ENCODE results near the gene CNTN5. TPM values are rescaled to one million over a fixed set of nuclear protein-coding genes. Genes with fewer than 3 reads are reported as not detected.

Gene CNTN5
- total RNA-seq, 4 donors from 2014 or later, result not detected

DNA sequence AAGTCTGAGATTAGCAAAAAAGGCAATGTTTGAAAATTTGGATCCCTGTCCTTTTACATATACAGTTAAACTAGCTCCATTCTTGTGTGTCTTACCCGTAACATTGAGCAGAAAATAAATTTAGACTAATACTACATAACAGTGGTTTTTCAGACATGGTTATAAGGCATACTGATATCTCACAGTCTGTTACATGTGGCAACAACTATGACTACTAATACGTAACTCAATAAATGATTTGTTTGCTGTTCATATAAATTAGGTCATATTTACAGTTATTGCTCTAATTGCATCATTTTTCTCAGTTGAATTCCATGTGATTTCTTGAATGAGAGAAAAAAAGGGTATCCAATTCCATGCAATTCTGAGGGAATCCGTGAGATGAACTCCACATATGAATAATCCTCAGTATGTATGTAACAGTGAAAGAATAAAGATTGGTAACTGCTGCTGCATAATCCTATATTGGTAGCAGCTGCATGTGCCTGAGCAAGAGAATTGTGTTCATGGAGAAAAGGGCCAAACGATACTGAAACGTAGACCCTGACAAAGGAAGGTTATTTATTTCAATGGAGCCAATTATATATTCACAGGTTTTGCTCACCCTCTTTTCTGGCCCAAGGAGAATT, 1275.4 kb downstream of the CNTN5 start:
- no peak for ATAC-seq (ENCODE audit: low FRiP score)
- TF ChIP-seq, protein P1, sequence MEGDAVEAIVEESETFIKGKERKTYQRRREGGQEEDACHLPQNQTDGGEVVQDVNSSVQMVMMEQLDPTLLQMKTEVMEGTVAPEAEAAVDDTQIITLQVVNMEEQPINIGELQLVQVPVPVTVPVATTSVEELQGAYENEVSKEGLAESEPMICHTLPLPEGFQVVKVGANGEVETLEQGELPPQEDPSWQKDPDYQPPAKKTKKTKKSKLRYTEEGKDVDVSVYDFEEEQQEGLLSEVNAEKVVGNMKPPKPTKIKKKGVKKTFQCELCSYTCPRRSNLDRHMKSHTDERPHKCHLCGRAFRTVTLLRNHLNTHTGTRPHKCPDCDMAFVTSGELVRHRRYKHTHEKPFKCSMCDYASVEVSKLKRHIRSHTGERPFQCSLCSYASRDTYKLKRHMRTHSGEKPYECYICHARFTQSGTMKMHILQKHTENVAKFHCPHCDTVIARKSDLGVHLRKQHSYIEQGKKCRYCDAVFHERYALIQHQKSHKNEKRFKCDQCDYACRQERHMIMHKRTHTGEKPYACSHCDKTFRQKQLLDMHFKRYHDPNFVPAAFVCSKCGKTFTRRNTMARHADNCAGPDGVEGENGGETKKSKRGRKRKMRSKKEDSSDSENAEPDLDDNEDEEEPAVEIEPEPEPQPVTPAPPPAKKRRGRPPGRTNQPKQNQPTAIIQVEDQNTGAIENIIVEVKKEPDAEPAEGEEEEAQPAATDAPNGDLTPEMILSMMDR (IDR thresholded peaks at IDR 0.05), result no peak
- no peak for DNase-seq (ENCODE audit: low spot score)

DNA sequence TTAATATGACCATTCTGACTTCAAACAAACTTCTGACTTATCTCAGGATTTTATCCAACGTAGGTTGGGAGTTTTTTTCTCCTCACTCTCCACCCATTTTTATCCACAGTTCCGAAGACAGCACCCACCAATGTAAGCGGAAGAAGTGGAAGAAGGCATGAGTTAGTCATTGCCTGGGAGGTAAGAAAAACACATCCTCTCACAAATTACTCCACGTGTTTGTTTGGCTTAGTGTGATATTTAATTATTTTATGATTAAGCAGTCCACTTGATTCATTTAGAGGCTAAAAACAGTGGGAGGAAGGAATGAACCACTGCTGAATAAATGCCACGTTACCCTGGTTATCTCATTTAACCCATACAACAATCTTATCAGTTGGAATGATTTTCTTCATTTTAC, 1276.8 kb downstream of the CNTN5 start:
- DNase-seq (ENCODE audit: low spot score) (no peak), ATAC-seq (ENCODE audit: low FRiP score) (no peak)
- TF ChIP-seq, protein P1 (IDR thresholded peaks at IDR 0.05), result no peak

DNA sequence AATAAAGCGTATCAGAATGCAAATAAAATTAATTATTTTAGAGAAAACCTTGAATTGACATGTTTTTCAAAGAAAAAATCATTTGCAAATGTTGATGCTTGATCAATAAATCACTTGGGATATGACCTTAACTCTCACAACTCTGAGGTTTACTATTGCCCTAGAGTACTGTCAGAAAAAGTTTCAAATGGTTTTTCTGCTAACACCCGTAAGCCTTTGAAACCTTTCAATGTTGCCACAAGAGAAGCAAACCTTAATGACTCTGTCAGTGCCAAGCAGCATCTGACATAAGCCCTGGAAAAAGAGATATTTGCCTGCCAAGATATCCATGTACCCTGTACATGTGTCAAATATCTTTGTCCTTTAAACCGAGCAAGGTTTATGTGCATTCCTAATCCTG, 1282.1 kb downstream of the CNTN5 start:
- DNase-seq (ENCODE audit: low spot score) (no peak), ATAC-seq (ENCODE audit: low FRiP score) (no peak)
- TF ChIP-seq, protein P1 (IDR thresholded peaks at IDR 0.05), result no peak

DNA sequence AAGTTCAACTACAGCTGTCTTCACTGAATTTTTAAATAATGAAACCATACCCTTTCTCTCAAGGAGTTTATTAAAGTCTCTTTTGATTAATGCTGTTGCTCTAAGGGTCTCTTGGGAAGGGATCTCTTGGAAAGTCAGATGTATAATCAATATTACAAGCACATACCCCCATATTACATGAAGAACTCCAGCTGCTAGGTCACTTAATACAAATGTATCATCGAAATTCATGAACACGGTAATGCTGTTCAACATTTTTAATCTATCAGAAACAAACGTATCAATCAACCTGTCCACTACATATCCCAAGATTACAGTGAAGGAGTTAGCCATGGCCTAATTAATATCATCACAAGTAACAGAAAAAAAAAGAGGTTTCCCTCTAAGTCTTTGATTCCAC, 1283.1 kb downstream of the CNTN5 start:
- TF ChIP-seq, protein P1 (IDR thresholded peaks at IDR 0.05), result no peak
- DNase-seq (ENCODE audit: low spot score), result no peak
- ATAC-seq (ENCODE audit: low FRiP score), result no peak

DNA sequence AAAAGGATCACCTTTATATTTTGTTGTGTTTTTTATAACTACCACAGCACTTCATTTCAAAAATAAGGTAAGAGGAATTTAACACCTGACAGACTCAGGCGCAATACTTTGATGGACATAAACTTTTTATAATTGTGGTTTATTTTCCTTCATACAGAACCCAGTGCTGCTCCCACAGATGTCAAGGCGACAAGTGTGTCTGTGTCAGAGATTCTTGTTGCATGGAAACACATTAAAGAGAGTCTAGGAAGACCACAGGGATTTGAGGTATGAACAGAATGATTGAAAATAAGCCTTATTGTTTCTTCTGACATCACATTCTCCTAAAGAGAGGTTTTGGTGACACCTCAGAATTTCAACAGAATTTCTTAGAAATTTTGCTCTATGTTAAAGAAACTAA, 1287.5 kb downstream of the CNTN5 start:
- DNase-seq (ENCODE audit: low spot score) (no peak), ATAC-seq (ENCODE audit: low FRiP score) (no peak)
- TF ChIP-seq, protein P1 (IDR thresholded peaks at IDR 0.05), result no peak

DNA sequence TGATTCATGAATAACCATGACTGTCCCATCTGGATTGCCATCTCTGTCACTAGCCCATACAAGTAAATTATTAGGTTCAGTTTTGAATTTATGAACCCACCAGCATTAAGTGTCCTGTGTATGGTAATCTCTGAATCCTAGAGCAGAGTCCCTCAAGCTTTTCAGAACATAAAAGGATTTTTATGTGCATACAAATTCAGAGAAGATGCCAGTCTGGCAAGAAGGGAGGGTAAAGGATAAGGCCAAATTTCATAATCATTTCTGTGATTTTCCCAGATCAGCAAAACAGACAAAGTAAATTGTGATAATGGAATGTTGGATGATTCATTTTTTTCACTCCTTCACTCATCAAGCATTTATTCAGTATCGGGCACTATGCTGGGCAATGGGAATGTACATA, 1295.2 kb downstream of the CNTN5 start:
- TF ChIP-seq, protein P1 (IDR thresholded peaks at IDR 0.05), result no peak
- ATAC-seq (ENCODE audit: low FRiP score) (no peak), DNase-seq (ENCODE audit: low spot score) (no peak)

DNA sequence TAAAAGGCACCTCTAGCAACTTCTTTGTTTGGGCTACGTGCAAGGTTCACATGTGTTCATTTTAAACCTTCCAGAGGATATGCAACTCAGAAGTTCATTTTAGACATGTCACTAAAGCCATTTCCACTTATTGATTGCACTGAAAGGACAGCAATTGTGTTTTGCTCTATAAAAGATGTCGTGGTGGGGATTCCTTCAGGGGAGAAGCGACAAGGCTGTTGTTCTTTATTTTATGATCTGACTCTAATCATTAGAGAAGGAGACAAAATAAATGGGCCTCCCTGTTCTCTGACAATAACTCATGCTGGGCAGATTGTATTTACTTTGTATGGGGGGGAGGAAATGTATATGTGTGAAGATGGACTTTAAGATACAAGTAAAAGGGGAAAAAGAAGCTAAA, 1296.2 kb downstream of the CNTN5 start:
- DNase-seq (ENCODE audit: low spot score) (no peak), ATAC-seq (ENCODE audit: low FRiP score) (no peak)
- TF ChIP-seq, protein P1 (IDR thresholded peaks at IDR 0.05), result no peak
